Fibroblast of peridontal ligament (primary cell): ENCODE measurements around the gene ACOT12.

Source experiments
- DNase-seq: peaks from one replicate; pipeline ENCODE4 v3.0.0-alpha.2; 2010; ENCODE audit errors: extremely low read depth

ACOT12 gene

GRCh38 chr5:81400375-81400774 lies 6.4 kb upstream of the ACOT12 start:
- no peak for DNase-seq

DNA sequence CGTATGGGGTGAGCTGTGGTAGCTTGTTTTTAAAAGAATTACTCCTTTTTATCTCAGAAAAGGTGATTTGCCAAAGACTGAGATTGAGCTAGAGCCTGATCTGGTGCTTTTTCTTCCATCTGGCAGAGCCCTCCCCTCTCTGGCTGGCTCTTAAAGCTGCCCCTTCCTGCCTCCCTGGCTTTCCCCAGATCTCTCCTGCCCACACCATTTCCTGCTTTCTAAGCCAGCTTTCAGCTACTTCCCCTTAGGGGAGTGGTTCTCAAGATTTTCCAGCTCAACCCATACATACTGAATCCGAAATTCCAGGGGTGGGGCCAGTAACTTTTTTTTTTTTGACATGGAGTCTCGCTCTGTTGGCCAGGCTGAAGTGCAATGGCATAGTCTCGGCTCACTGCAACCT lies 4.8 kb upstream of the ACOT12 start:
- no peak for DNase-seq

GRCh38 chr5:81397176-81397575 lies 3.2 kb upstream of the ACOT12 start:
- DNase-seq: peak; percentile 55

DNA sequence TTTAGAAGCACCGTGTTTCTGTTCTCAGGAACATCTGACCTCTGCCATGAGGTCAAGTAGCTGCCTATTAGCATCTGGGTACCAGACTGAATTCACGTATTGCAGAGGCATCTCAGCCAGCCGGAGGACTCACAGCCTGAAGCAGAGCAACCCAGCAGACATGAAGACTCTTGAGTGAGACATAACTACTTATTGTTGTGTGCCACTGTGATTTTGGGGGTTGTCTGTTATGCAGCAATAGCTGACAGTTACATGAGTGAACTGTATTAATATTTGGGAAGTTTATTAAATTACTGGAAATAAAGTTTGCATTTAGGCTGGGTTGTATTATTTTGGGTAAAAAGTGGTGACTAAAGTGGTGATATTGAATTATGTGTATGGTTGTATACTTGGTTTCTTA lies 1.3 kb upstream of the ACOT12 start:
- DNase-seq: no peak

DNA sequence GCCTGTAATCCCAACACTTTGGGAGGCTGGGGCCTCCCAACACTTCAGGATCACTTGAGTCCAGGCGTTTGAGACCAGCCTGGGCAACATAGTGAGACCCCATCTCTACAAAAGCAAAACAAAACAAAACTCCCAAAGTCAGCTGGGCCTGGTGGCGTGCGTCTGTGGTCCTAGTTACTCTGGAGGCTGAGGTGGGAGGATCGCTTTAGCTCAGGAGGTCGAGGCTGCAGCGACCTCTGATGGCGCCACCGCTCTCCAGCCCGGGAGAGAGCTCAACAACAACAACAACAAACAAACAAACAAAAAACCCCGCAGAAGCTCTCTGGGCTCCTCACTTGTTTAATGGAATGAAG lies 528 bp downstream of the ACOT12 start:
- DNase-seq: no peak

- DNase-seq: no peak
Observed at GRCh38 chr5:81389025-81389424, 4.9 kb downstream of the ACOT12 start.

DNA sequence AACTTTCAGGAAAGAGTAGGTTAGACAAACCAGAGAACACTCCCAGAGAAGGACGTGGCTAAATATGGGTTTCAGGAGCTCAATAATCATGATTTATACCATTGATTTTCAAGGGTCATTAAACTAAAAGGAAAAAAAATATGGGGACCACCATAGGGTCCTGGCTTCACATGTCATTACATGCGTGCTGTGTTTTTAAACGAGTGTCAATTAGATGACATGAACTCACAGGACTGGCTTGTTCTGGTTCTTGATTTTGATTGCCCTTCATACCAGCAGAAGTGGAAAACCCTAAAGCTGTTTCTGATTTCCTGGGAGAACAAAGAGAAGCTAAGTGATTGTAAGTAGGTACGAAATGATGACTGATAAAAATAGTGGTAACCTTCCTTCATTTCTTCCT lies 5.8 kb downstream of the ACOT12 start:
- no peak for DNase-seq

GRCh38 chr5:81383867-81384266 lies 10.1 kb downstream of the ACOT12 start:
- no peak for DNase-seq

GRCh38 chr5:81371354-81371876 lies 22.5 kb downstream of the ACOT12 start:
- no peak for DNase-seq

DNA sequence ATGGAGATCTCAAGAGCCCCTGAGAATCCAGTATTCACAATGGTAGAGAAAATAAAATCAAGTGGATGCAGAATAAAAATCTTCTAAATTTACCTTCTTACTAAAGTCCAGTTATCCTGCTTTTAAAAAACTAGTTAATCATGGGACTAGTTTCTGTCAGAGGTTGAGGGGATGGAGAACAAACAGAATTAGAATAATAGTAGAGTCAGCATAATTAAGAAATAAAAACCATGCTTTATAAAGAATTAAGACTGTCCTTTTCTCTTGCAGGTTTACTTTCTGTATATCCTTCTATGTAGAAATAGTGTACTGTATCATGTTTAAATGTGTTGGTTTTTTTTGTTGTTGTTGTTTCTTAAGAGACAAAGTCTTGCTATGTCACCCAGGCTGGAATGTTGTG lies 23.0 kb downstream of the ACOT12 start:
- no peak for DNase-seq

DNA sequence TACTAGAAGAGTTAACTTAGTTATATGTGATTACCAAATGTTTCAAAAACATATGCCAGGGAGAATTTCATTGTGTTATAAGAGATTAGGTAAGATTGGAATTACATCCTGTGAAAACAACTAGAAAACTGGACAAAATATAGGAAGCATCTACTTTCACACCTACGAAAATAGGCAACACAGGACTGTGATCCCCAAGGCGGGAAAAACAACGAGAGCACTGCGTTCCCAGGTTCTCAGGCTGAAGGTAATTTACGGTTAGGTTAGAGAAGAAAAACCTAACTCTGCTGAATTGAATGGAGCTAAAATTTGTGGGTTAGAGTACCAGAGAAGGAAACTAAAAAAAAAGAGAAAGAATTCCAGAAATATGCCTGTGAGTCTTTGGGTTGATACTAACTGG lies 28.4 kb downstream of the ACOT12 start:
- DNase-seq: no peak

- DNase-seq: no peak
Observed at GRCh38 chr5:81363093-81363871, 30.7 kb downstream of the ACOT12 start.

DNA sequence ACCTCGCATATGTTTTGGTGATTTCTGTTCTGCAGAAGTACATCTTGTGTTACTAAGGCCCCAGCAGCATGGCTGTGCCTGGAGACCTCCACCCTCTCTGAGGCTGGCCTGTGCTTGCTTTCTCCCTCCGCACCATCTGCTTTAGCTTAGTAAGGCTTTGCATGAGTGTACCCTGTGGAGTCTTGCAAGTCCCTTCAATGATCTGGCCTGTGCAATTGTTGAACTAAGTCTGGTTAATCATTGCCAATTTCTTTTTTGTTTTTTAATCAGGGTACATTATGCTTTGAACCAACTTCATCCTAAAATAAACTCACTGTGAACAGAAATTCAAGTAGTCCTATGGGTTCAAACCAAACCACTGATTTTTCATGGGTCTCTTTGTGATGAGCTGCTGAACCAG lies 32.3 kb downstream of the ACOT12 start:
- no peak for DNase-seq

- DNase-seq: no peak
Observed at GRCh38 chr5:81360640-81361039, 33.3 kb downstream of the ACOT12 start.

DNA sequence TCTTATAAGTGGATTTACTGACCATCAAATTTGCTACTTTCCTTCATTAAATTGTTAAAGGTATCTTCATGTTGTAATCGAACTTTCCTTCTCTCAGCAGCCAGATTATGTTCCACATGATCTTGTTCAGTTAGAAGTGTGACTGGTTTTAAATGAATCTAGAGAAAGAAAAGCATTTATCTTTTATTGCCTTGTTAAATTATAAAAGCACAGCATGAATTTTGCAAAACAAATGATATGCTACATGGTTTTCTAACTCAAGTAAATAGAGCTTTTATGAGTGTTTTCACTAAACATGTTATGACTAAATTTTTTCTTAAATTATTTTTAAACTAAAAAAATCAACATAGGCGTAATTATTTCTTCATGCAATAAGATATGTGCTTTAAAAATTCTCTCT lies 34.1 kb downstream of the ACOT12 start:
- DNase-seq: no peak

DNA sequence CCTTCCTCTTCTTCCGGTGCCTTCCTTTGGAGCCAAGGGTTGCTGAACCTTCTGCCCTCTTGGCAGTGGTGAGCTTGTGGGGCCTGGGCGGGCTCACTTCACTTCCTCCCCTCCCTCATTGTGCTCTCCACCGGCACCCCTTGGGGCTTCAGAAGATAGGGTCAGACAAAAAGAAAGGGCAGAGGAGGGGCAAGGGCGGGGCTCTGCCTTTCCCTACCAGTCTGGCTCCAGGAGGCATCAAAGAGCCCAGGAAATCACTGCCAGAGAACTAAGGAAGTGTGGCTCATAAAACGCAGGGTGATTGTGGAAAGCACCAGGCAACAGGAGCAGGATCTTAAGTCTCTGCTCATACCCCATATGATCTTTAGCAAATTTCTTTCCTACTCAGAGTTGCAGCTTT lies 34.8 kb downstream of the ACOT12 start:
- no peak for DNase-seq

DNA sequence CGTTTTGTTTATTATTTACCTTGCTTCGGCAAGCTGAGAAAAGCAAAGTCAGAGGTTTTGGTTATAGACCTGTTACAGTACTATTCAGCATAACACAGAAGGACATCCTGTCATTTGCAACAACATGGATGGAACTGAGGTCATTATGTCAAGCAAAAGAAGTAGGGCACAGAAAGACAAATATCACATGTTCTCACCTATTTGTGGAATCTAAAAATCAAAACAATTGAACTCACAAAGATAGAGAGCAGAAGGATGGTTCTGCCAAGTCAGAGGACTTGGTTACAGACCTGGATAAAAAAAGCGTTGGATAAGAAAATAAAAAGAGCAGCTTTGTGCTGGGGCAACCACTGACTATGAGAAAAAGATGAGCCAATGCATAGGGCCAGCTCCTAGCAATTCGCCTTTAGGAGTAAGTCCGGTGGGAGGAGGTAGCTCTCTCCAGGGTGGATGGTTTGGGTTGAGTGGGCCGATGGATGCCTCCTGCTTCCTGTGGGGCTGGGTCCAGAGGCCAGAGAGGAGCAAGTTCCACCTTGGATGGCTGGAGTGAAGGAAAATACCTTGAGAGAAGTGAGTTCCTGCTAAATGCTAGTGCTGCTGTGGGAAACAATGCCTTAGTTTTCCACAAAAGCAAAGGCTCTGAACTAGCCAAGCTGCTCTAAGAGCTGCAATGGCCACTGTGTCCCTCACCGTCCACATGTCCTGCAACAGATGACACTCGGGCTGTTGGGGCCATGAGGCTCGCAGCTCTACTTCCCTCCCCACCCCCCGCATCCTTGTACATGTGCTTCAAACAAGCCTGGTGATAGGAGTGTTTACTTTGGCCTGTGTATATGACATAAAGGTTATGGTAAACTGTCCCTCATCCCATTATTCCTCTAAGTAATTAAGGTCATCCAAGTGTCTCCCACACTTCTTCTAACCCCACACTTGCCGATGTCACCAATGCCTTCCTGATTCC lies 38.4 kb downstream of the ACOT12 start:
- no peak for DNase-seq

DNA sequence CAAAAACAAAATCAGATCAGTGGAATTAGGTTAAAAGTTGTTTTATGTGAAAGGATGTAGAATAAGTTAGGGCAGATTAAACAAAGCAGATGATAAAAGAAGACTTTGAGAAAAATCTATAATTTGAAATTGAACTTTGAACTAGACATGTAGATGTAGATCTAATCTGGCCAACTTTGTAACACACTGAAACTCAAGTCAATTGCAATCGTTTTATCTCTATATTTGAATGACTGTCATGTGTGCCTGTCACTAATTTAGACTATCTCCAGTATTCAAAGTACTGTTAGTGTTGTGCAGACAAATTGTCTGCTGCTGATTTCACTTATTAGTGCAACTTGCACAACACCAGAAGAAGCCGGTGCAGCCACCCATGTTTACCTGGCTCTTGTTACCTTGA lies 39.8 kb downstream of the ACOT12 start:
- DNase-seq: no peak

DNA sequence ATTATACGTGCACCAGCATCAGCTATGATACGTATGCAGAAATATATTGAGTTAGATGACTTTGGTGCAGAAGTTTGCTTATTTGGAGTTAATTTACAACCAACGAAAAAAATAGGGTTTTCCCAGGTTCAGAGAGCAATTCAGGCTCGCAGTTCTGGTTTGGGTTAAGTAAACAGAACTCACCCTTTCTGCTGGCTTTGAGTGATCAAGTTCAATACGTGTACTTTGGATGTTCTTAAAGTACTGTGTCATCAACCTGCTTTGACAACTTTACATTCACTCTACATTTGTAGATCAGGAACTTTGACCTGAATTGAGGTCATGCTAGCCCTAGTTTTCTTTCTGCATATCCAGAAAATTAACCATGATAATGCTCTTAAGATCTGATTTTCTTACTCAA lies 40.7 kb downstream of the ACOT12 start:
- no peak for DNase-seq

- DNase-seq: no peak
Observed at GRCh38 chr5:81350507-81350906, 43.4 kb downstream of the ACOT12 start.

DNA sequence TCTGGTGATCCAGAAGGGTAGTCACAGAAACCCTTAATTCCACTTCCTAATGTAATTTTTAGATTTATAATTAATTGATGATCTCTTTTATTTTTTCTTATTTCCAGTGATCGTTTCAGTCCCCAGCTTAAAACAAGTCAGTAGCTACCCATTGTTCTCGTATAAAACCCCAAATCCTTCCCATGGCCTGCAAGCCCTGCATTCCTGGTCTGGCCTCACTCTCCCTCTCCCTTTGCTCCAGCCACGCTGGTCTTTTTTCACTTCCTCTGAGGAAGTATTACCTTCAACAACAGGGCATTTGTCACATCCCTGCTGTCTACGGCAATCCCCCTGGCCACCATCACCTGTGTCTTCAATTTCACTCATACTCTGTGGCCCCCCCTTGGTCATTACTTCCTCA lies 44.8 kb downstream of the ACOT12 start:
- DNase-seq: no peak

DNA sequence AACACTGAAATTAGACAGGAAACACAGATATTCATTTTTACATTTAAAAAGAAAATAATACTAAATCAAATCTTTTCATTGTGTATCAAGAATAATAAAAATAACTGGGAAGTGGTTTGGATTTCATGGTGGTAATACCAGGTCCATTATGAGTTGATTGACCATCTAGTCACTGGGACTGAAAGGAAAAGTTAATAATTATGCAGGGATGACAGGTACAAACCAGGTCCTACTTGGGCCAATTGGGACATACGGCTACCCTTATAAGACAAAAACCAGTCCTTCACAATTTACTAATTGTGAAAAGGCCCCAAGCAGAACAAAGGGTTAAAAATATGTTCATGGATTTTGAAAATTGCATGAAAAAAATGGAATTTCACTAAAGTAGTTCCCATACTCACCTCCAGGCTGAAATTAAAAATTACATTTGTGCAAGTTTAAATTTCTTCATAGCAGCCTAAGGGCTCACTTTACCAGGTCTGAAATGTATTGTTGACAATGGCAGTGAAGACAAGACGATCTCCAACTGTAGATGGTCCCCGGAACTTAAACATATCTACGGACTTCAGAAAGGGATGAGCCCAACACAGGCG lies 48.4 kb downstream of the ACOT12 start:
- no peak for DNase-seq

GRCh38 chr5:81344736-81345135 lies 49.2 kb downstream of the ACOT12 start:
- no peak for DNase-seq
